Parathyroid adenoma (tissue), 2 donors: ENCODE measurements around the gene MORF4L1.

Experiments used
- H2AFZ ChIP-seq: fragments of 300-600 bp; sonication (generic); one replicate; pipeline ENCODE4 v1.7.0; 2017; ENCODE audit warnings: antibody characterized with exemption, mild to moderate bottlenecking
- H3K27ac ChIP-seq: fragments of 300-600 bp; sonication (generic); one replicate; pipeline ENCODE4 v1.7.0; 2017
- H3K27me3 ChIP-seq: fragments of 300-600 bp; sonication (generic); one replicate; pipeline ENCODE4 v1.7.0; 2017; ENCODE audit warnings: low read length; ENCODE audit not compliant: control insufficient read depth, insufficient read depth
- H3K36me3 ChIP-seq: fragments of 300-600 bp; sonication (generic); one replicate; pipeline ENCODE4 v1.7.0; 2017; ENCODE audit warnings: low read length; ENCODE audit not compliant: control insufficient read depth, insufficient read depth
- H3K4me1 ChIP-seq: fragments of 300-600 bp; sonication (generic); one replicate; pipeline ENCODE4 v1.7.0; 2017; ENCODE audit warnings: control low read depth
- H3K4me2 ChIP-seq: fragments of 300-600 bp; sonication (generic); one replicate; pipeline ENCODE4 v1.7.0; 2017; ENCODE audit warnings: low read length
- H3K4me3 ChIP-seq: fragments of 300-600 bp; sonication (generic); one replicate; pipeline ENCODE4 v1.7.0; 2017; ENCODE audit warnings: low read depth, low read length
- H3K79me2 ChIP-seq: fragments of 300-600 bp; sonication (generic); one replicate; pipeline ENCODE4 v1.7.0; 2017; ENCODE audit warnings: control low read depth
- H3K9ac ChIP-seq: fragments of 300-600 bp; sonication (generic); one replicate; pipeline ENCODE4 v1.7.0; 2017; ENCODE audit warnings: mild to moderate bottlenecking
- H3K9me3 ChIP-seq: fragments of 300-600 bp; sonication (generic); one replicate; pipeline ENCODE4 v1.7.0; 2017; ENCODE audit warnings: low read length; ENCODE audit not compliant: control insufficient read depth
- TF ChIP-seq, protein P1 (sequence below): fragments of 300-600 bp; sonication (generic); IDR thresholded peaks from one replicate; pipeline ENCODE4 v1.7.0; 2017; ENCODE audit warnings: antibody characterized with exemption, mild to moderate bottlenecking
- donor health status: primary hyperparathyroidism.

MORF4L1 gene

GRCh38 chr15:78930577-78931388 is 58.1 kb downstream of the MORF4L1 start:
- no peak overlapping the region for H3K9ac ChIP-seq
- no peaks in the 10 kb centered on the region for H3K27me3 ChIP-seq
- no peak overlapping the region for H3K27ac ChIP-seq
- peaks cover 4% of the 10 kb centered on the region for H3K4me1 ChIP-seq
- H3K36me3 ChIP-seq = no peaks in the 10 kb centered on the region
- H3K4me3 ChIP-seq = no peak overlapping the region
- H2AFZ ChIP-seq = no peak overlapping the region
- TF ChIP-seq, protein P1, sequence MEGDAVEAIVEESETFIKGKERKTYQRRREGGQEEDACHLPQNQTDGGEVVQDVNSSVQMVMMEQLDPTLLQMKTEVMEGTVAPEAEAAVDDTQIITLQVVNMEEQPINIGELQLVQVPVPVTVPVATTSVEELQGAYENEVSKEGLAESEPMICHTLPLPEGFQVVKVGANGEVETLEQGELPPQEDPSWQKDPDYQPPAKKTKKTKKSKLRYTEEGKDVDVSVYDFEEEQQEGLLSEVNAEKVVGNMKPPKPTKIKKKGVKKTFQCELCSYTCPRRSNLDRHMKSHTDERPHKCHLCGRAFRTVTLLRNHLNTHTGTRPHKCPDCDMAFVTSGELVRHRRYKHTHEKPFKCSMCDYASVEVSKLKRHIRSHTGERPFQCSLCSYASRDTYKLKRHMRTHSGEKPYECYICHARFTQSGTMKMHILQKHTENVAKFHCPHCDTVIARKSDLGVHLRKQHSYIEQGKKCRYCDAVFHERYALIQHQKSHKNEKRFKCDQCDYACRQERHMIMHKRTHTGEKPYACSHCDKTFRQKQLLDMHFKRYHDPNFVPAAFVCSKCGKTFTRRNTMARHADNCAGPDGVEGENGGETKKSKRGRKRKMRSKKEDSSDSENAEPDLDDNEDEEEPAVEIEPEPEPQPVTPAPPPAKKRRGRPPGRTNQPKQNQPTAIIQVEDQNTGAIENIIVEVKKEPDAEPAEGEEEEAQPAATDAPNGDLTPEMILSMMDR = no peak
- no peaks in the 10 kb centered on the region for H3K79me2 ChIP-seq
- H3K9me3 ChIP-seq = no peaks in the 10 kb centered on the region
- no peak overlapping the region for H3K4me2 ChIP-seq

- H3K9ac ChIP-seq = no peak overlapping the region
- peaks cover 4% of the 10 kb centered on the region for H3K4me1 ChIP-seq
- H3K36me3 ChIP-seq = no peaks in the 10 kb centered on the region
- no peak overlapping the region for H3K27ac ChIP-seq
- H3K27me3 ChIP-seq = no peaks in the 10 kb centered on the region
- H3K79me2 ChIP-seq = no peaks in the 10 kb centered on the region
- H2AFZ ChIP-seq = no peak overlapping the region
- TF ChIP-seq, protein P1 = no peak
- H3K4me2 ChIP-seq = no peak overlapping the region
- no peak overlapping the region for H3K4me3 ChIP-seq
- H3K9me3 ChIP-seq = no peaks in the 10 kb centered on the region
These were observed 59.0 kb downstream of the MORF4L1 start for GRCh38 chr15:78931439-78932257.

DNA sequence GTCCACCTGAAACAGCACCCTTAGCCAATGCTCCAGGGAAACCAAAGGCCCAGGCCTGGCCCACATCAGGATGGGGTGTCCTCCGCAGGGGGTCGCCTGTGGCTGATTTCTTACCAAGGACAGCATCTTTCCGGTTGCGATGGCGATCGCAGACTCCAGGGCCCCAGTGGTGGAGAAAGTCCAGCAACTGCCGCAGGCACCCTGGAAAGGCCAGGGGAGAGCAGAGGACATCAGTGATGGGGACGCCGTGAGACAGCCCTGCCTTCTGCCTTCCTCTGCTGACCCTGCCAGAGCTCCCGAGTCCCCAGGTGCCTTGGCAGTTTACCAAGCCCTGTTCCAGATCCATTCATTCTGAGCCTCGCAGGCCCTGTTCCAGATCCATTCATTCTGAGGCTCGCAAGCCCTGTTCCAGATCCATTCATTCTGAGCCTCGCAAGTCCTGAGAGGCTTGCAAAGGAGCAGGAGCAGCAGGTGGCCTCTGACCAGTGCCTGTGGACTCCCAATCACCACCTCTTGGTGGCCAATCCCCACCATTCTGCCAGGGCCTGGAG is 59.6 kb downstream of the MORF4L1 start:
- no peak overlapping the region for H3K4me3 ChIP-seq
- TF ChIP-seq, protein P1 = no peak
- no peaks in the 10 kb centered on the region for H3K27me3 ChIP-seq
- H3K9ac ChIP-seq = no peak overlapping the region
- H3K9me3 ChIP-seq = no peaks in the 10 kb centered on the region
- no peaks in the 10 kb centered on the region for H3K79me2 ChIP-seq
- peaks cover 4% of the 10 kb centered on the region for H3K4me1 ChIP-seq
- H2AFZ ChIP-seq = no peak overlapping the region
- no peaks in the 10 kb centered on the region for H3K36me3 ChIP-seq
- no peak overlapping the region for H3K4me2 ChIP-seq
- H3K27ac ChIP-seq = no peak overlapping the region

- Histone ChIP-seq H3K9me3 (no peaks in the 10 kb centered on the region), H3K27ac (no peak overlapping the region), H3K4me2 (no peak overlapping the region), H3K4me1 (peaks cover 4% of the 10 kb centered on the region), H3K27me3 (no peaks in the 10 kb centered on the region), H3K4me3 (no peak overlapping the region), H3K36me3 (no peaks in the 10 kb centered on the region), H3K9ac (no peak overlapping the region), H3K79me2 (no peaks in the 10 kb centered on the region), H2AFZ (no peak overlapping the region)
- TF ChIP-seq, protein P1 = no peak
These were observed 60.6 kb downstream of the MORF4L1 start for GRCh38 chr15:78933187-78933822.
